Transverse colon (tissue), 4 donors: Measurements from ENCODE around the gene PDIA2.

Experiments
- CTCF ChIP-seq, 5 experiments: fragments of 200-600 bp in 3 of 5; fragments of 450-650 bp in 2 of 5; sonication (generic) in 3 of 5; IDR thresholded peaks; 1 replicate in 2 of 5; 2 replicates in 3 of 5; pipeline ENCODE4 v1.5.1; 2016 to 2017; ENCODE audit warnings: antibody characterized with exemption in 5 of 5, inconsistent platforms in 3 of 5, mild to moderate bottlenecking in 2 of 5, moderate library complexity in 1 of 5
- EP300 ChIP-seq: sonication (generic); formaldehyde crosslinking; IDR thresholded peaks from one replicate; pipeline ENCODE4 v1.6.1; 2017; ENCODE audit warnings: antibody characterized with exemption, low read depth
- POLR2A ChIP-seq: fragments of 450-650 bp; IDR thresholded peaks from one replicate; pipeline ENCODE4 v1.6.1; 2016; ENCODE audit warnings: antibody characterized with exemption, mild to moderate bottlenecking, moderate library complexity
- POLR2AphosphoS5 ChIP-seq, 3 donors: sonication (generic); formaldehyde crosslinking; IDR thresholded peaks; one replicate each; pipeline ENCODE4 v1.6.1; 2016; ENCODE audit warnings: antibody characterized with exemption in 3 of 3

- no peak for TF ChIP-seq EP300
- TF ChIP-seq POLR2AphosphoS5 (IDR thresholded peaks at IDR 0.05), result no peak
- TF ChIP-seq CTCF (IDR thresholded peaks at IDR 0.05), result no peak
- TF ChIP-seq POLR2A, result no peak
Measured at GRCh38 chr16:249431-249830, 33.5 kb upstream of the PDIA2 start.
